A549 (cell line): ENCODE data around the gene IER5L. TPM values are rescaled to one million over a fixed set of nuclear protein-coding genes. Genes with fewer than 3 reads are reported as not detected.

Experiments
- ATAC-seq, 2 experiments: fragments of 200-7000 bp in 1 of 2; fragments of >200 bp in 1 of 2; cut with Nextera tagmentation in 1 of 2; cut with Tn5 transposase in 1 of 2; 3 replicates each; pipeline versions ENCODE4 v1.8.0 to v1.9.1; 2018 to 2020; ENCODE audit warnings: mild to moderate bottlenecking in 1 of 2, moderate library complexity in 1 of 2
- CTCF ChIA-PET: fragments of 300-600 bp; sonication (Branson Sonifier 250); formaldehyde crosslinking; extraction: SDS; loops from one replicate; lab custom pipeline; 2021; ENCODE audit warnings: antibody characterized with exemption, inconsistent platforms; lab: Yijun Ruan, JAX
- POLR2A ChIA-PET: fragments of 350-600 bp; formaldehyde crosslinking; extraction: SDS; loops from one replicate; lab custom pipeline; 2021; ENCODE audit warnings: antibody characterized with exemption, inconsistent platforms; lab: Yijun Ruan, JAX
- DNase-seq, 2 experiments: peaks; one replicate each; pipeline versions ENCODE4 v3.0.0 to v3.0.0-alpha.2; 2011 to 2016; ENCODE audit warnings: low read depth in 1 of 2, low spot score in 1 of 2
- FAIRE-seq: peaks from 2 replicates; lab custom pipeline; 2011; peaks lifted over from hg19 to GRCh38; lab: Jason Lieb, UNC
- H3K27ac ChIP-seq, 2 experiments: fragments of >200 bp; sonication (Bioruptor Twin); formaldehyde crosslinking; 3 replicates each; pipeline ENCODE4 v1.5.1; 2016 to 2017
- H3K4me1 ChIP-seq: fragments of >200 bp; sonication (Bioruptor Twin); formaldehyde crosslinking; 3 replicates; pipeline ENCODE4 v1.6.1; 2016
- H3K4me2 ChIP-seq: fragments of >200 bp; sonication (Bioruptor Twin); formaldehyde crosslinking; 3 replicates; pipeline ENCODE4 v1.6.1; 2016
- H3K4me3 ChIP-seq: fragments of >200 bp; sonication (Bioruptor Twin); formaldehyde crosslinking; 3 replicates; pipeline ENCODE4 v1.5.1; 2016
- H3K9me3 ChIP-seq: fragments of >200 bp; sonication (Bioruptor Twin); formaldehyde crosslinking; 3 replicates; pipeline ENCODE4 v1.6.1; 2016
- BCL3 ChIP-seq: fragments of >200 bp; sonication (Bioruptor Twin); formaldehyde crosslinking; IDR thresholded peaks from 3 replicates; pipeline ENCODE4 v1.6.1; 2016
- CBX2 ChIP-seq: fragments of 200-600 bp; sonication (generic); IDR thresholded peaks from 2 replicates; pipeline ENCODE4 v1.6.1; 2016; ENCODE audit warnings: low read depth, mild to moderate bottlenecking, borderline replicate concordance
- CBX8 ChIP-seq: fragments of 200-600 bp; sonication (generic); IDR thresholded peaks from 2 replicates; pipeline ENCODE4 v1.6.1; 2016
- CEBPB ChIP-seq, 2 experiments: fragments of >200 bp in 1 of 2; sonication (Bioruptor Twin) in 1 of 2; formaldehyde crosslinking in 1 of 2; IDR thresholded peaks; 2 replicates each; pipeline ENCODE4 v1.6.1; 2012 to 2016
- CHD4 ChIP-seq: fragments of 200-600 bp; sonication (generic); IDR thresholded peaks from 2 replicates; pipeline ENCODE4 v1.6.1; 2016; ENCODE audit warnings: antibody characterized with exemption, mild to moderate bottlenecking, borderline replicate concordance
- EHF ChIP-seq: fragments of 250-450 bp; sonication (Bioruptor Pico); IDR thresholded peaks from 2 replicates; pipeline ENCODE4 v1.5.0; 2020; ENCODE audit warnings: mild to moderate bottlenecking
- EP300 ChIP-seq, 2 experiments: fragments of >200 bp; sonication (Bioruptor Twin); formaldehyde crosslinking; IDR thresholded peaks; 2 replicates in 1 of 2; 3 replicates in 1 of 2; pipeline ENCODE4 v1.6.1; 2016 to 2017
- FOSB ChIP-seq: fragments of 250-450 bp; sonication (Bioruptor Pico); IDR thresholded peaks from 2 replicates; pipeline ENCODE4 v1.5.0; 2020; ENCODE audit warnings: mild to moderate bottlenecking, moderate library complexity
- HES2 ChIP-seq: fragments of >200 bp; sonication (Bioruptor Twin); formaldehyde crosslinking; IDR thresholded peaks from 2 replicates; pipeline ENCODE4 v1.6.1; 2016
- HEYL ChIP-seq: fragments of 250-450 bp; sonication (Bioruptor Pico); IDR thresholded peaks from 2 replicates; pipeline ENCODE4 v1.8.0; 2021; ENCODE audit warnings: mild to moderate bottlenecking, moderate library complexity
- HMGXB4 ChIP-seq: fragments of 250-450 bp; sonication (Bioruptor Pico); IDR thresholded peaks from 2 replicates; pipeline ENCODE4 v1.5.0; 2021; ENCODE audit warnings: mild to moderate bottlenecking, moderate library complexity, borderline replicate concordance
- KDM1A ChIP-seq: fragments of 200-600 bp; sonication (generic); IDR thresholded peaks from 2 replicates; pipeline ENCODE4 v1.6.1; 2016; ENCODE audit warnings: low read depth, mild to moderate bottlenecking
- RNF2 ChIP-seq: fragments of 200-600 bp; sonication (generic); IDR thresholded peaks from 2 replicates; pipeline ENCODE4 v1.6.1; 2016; ENCODE audit warnings: low read depth, mild to moderate bottlenecking, antibody characterized with exemption, moderate library complexity, borderline replicate concordance
- SMC3 ChIP-seq: fragments of >200 bp; sonication (Bioruptor Twin); formaldehyde crosslinking; IDR thresholded peaks from 3 replicates; pipeline ENCODE4 v1.6.1; 2018; ENCODE audit warnings: inconsistent platforms
- USF2 ChIP-seq: fragments of 450-650 bp; IDR thresholded peaks from 2 replicates; pipeline ENCODE4 v1.6.1; 2014; ENCODE audit warnings: antibody characterized with exemption
- ZFP36 ChIP-seq: fragments of 450-650 bp; IDR thresholded peaks from 2 replicates; pipeline ENCODE4 v1.6.1; 2014; ENCODE audit warnings: borderline replicate concordance; ENCODE audit not compliant: partially characterized antibody
- WGBS: methylation state at CpG from one replicate; pipeline ENCODE4 v1.1.6; 2017; ENCODE audit errors: missing lambda C conversion rate; 5-methylcytosine and 5-hydroxymethylcytosine counted together
- polyA plus RNA-seq, 4 experiments: library from polyadenylated mRNA; depleted of rRNA in 3 of 4; stranded (reverse); fragments of >200 nt; fragmentation: RNase III in 1 of 4; extraction: RNeasy Plus Mini Kit Qiagen cat#74134 plus additional on column Dnase treatment in 1 of 4; gene quantifications; 2 replicates in 3 of 4; 3 replicates in 1 of 4; pipeline ENCODE4 v1.2.3, GENCODE V29; 2011 to 2017
- TF ChIP-seq, protein P1 (sequence below): fragments of >200 bp; sonication (Bioruptor Twin); formaldehyde crosslinking; IDR thresholded peaks from 3 replicates; pipeline ENCODE4 v1.5.1; 2016

Gene IER5L
- polyA plus RNA-seq, 2 of the 4 experiments (the other 2 are of a cell fraction), result 25.1 to 67.5 TPM

GRCh38 chr9:129164246-129164930 lies 13.7 kb downstream of the IER5L start:
- POLR2A ChIA-PET, result interaction anchor here (0.7 to 1.2 kb wide), 2 partner anchors 10 to 13 kb away, joined by 3 to 4 read pairs; no protein-coding TSS in a partner anchor
- ATAC-seq, result no peak
- FAIRE-seq, result no peak
- CTCF ChIA-PET, result interaction anchor here (1.0 to 38.0 kb wide), 5 partner anchors 9 to 565 kb away, joined by 3 to 1029 read pairs (median 6); no protein-coding TSS in a partner anchor
- H3K9me3 ChIP-seq, result no peaks in the 10 kb centered on the region
- TF ChIP-seq FOSB (CRISPR knock-in tag), result no peak
- TF ChIP-seq CBX8, result no peak
- no peak for TF ChIP-seq HES2
- no peak for TF ChIP-seq RNF2
- TF ChIP-seq HEYL, result no peak
- TF ChIP-seq EP300 (IDR thresholded peaks at IDR 0.05), result no peak
- no peak for TF ChIP-seq ZFP36
- no peak for TF ChIP-seq EHF (CRISPR knock-in tag)
- TF ChIP-seq HMGXB4, result no peak
- TF ChIP-seq, protein P1, sequence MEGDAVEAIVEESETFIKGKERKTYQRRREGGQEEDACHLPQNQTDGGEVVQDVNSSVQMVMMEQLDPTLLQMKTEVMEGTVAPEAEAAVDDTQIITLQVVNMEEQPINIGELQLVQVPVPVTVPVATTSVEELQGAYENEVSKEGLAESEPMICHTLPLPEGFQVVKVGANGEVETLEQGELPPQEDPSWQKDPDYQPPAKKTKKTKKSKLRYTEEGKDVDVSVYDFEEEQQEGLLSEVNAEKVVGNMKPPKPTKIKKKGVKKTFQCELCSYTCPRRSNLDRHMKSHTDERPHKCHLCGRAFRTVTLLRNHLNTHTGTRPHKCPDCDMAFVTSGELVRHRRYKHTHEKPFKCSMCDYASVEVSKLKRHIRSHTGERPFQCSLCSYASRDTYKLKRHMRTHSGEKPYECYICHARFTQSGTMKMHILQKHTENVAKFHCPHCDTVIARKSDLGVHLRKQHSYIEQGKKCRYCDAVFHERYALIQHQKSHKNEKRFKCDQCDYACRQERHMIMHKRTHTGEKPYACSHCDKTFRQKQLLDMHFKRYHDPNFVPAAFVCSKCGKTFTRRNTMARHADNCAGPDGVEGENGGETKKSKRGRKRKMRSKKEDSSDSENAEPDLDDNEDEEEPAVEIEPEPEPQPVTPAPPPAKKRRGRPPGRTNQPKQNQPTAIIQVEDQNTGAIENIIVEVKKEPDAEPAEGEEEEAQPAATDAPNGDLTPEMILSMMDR, result no peak
- TF ChIP-seq CBX2, result no peak
- no peak for TF ChIP-seq CHD4
- no peak for TF ChIP-seq SMC3
- TF ChIP-seq CEBPB (IDR thresholded peaks at IDR 0.05), result no peak
- TF ChIP-seq USF2, result no peak
- no peak for TF ChIP-seq BCL3
- H3K4me2 ChIP-seq, result no peak overlapping the region
- no peak for DNase-seq
- peak overlapping the region; percentile 19 to 65; a peak in 3 of 6 replicates for H3K27ac ChIP-seq
- 83% methylated on average over 9 of the region's 9 CpGs for WGBS
- H3K4me3 ChIP-seq, result no peak overlapping the region
- H3K4me1 ChIP-seq, result peaks cover 33% of the 10 kb centered on the region

DNA sequence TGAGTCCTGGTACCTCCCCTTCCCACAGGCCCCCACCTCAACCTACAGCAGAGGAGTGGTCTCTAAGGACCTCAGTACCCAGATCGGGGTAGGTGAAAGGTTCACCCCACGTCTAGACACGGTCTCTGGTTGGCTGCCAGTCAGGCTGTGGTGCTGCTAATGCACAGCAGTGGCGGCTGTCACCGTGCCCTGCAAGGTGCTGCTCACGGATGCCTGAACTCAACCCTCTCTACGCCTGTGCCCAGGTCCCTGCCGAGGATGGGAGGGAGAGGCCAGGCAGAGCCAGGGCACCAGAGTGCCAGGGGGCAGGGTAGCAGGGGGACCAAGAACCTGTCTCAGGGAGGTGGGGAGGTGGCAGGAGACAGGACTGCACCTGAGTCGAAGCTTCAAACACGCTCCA lies 14.3 kb downstream of the IER5L start:
- H3K4me2 ChIP-seq, result no peak overlapping the region
- 92% methylated on average over 10 of the region's 10 CpGs for WGBS
- ChIA-PET CTCF (interaction anchor here (1.0 to 38.0 kb wide), 4 partner anchors 10 to 566 kb away, joined by 4 to 1029 read pairs (median 28); no protein-coding TSS in a partner anchor), POLR2A (interaction anchor here (1.2 kb wide), 1 partner anchor 11 kb away, joined by 4 read pairs; no protein-coding TSS in a partner anchor)
- DNase-seq (no peak), ATAC-seq (no peak), FAIRE-seq (no peak)
- H3K9me3 ChIP-seq, result no peaks in the 10 kb centered on the region
- no peak overlapping the region for H3K4me3 ChIP-seq
- H3K27ac ChIP-seq, result peak overlapping the region in 1 of 2 experiments; percentile 65; a peak in 3 of 6 replicates
- peaks cover 28% of the 10 kb centered on the region for H3K4me1 ChIP-seq
- no peak for TF ChIP-seq KDM1A
